Measurements from ENCODE around the gene GATA3.

The GATA3 gene

DNA sequence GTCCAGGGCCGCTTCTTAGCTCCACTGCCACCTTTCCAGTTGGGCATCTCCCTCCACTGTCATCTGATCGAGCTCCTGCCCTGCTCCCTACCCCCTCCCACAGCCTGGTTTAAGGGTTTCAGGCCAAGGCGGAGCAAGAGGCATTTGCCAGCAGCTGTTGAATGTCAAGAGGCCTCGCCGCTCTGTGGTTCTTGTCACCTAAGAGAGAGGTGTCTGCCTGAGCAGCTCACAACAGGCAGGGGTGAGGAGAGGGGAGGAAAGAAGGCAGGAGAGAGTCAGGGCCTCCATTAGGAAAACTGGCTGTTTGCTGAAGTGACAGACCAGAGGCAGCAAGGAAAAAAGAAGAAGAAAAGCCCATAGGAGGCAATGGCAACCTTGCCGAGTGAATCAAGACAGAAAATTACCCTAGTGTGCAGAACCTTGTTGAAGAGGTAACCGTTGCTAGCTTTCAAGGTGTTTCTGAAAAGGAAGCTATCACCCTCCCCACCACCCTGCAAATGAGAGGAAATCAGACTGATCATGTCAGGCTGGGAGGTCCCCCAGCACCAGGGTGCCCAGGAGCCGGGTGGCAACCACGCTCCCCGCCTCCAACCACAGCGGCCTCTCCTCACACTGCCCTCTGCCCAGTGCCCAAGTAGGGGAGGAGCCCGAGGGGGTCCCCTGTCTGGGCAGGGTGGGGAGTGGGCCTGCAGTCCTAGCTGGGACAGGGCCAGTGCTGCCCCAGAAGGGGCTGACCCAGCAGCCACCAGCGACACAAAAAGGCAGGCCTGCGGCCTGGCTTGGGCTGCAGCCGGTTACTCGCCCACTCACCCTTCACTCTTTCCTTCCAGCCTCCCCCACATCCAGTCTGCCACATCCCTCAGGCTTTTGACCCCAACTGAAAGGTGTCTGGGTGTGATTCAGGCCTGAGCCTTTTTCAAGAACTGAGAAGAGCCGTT is 7.1 kb downstream of the GATA3 start:
- no peak overlapping the region for H3K4me3 ChIP-seq (ENCODE audit: low read depth, low read length)
- TF ChIP-seq, protein P1, sequence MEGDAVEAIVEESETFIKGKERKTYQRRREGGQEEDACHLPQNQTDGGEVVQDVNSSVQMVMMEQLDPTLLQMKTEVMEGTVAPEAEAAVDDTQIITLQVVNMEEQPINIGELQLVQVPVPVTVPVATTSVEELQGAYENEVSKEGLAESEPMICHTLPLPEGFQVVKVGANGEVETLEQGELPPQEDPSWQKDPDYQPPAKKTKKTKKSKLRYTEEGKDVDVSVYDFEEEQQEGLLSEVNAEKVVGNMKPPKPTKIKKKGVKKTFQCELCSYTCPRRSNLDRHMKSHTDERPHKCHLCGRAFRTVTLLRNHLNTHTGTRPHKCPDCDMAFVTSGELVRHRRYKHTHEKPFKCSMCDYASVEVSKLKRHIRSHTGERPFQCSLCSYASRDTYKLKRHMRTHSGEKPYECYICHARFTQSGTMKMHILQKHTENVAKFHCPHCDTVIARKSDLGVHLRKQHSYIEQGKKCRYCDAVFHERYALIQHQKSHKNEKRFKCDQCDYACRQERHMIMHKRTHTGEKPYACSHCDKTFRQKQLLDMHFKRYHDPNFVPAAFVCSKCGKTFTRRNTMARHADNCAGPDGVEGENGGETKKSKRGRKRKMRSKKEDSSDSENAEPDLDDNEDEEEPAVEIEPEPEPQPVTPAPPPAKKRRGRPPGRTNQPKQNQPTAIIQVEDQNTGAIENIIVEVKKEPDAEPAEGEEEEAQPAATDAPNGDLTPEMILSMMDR (IDR thresholded peaks at IDR 0.05; ENCODE audit: insufficient read depth, low read depth, low read length, missing control alignments) = no peak
- peak; percentile 37 for DNase-seq (ENCODE audit: low read depth)

DNA sequence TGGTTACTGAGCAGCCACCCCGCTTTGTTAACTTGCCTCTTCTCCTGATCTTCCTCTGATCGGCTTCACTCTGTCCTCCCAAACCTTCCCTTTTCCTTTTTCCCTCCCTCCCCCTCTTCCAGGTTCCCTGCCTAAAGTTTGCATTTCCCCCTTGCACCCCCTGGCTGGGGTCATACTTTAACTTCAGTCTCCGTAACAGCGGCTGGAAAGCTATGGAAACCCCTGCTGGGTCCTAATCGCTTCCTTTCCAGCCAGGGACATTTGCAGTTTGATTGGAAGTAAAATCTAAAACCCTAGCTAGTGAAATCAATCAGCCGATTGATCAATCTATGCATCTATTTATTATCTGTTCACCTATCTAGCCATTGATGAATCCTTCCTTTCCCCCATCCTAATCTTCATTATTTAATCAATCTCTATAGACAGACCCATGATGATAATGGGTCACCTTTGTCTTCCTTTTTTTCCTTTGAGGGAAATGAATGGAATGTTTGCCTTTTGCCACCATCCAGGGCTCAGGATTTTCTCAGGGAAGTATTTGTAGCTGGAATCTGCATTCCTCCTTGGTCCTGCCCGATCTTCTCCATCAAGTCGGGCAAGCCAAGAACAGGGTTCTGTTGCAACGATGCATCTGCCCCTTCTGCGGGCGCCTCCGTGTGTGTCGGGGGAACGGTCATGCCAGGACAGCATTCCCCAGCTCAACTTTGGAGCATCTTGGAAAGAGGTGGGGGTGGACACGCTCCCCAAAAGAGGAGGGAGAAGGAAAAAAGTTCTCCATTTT is 8.8 kb downstream of the GATA3 start:
- DNase-seq (ENCODE audit: low read depth) = no peak
- TF ChIP-seq, protein P1 (IDR thresholded peaks at IDR 0.05; ENCODE audit: insufficient read depth, low read depth, low read length, missing control alignments) = no peak
- H3K4me3 ChIP-seq (ENCODE audit: low read depth, low read length) = no peak overlapping the region

DNA sequence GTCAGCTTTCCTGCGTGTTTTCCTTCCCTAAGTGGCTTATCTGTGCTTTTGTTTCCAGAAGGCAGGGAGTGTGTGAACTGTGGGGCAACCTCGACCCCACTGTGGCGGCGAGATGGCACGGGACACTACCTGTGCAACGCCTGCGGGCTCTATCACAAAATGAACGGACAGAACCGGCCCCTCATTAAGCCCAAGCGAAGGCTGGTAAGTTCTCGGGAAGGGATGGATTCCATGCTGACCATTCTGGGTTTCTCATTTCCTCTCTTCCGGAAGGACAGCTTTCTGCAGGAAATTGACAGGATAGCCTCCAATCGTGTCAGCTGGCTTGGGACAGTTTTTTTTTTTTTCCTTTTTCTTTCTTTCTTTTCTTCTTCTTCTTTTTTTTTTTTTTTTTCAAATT is 9.4 kb downstream of the GATA3 start:
- TF ChIP-seq, protein P1 (IDR thresholded peaks at IDR 0.05; ENCODE audit: insufficient read depth, low read depth, low read length, missing control alignments) = no peak
- no peak for DNase-seq (ENCODE audit: low read depth)
- no peak overlapping the region for H3K4me3 ChIP-seq (ENCODE audit: low read depth, low read length)

DNA sequence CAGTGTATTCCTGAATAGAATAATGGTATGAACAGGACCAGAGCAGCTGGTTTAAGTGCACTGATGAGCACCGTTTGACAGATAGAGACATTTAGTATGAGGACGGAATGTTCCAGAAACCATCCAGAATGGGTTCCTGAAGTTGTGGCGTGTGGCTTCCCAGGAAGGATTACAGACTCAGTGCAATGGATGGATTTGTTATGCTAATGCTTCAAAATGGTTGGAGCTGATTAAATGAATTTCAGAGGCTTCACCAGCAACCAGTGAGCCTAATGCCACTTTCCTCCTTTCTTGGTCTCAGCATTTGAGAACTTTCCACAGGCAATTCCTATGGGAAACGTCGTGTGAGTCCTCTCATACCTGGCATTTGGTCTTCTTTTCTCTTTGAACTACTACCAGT is 9.9 kb downstream of the GATA3 start:
- TF ChIP-seq, protein P1 (IDR thresholded peaks at IDR 0.05; ENCODE audit: insufficient read depth, low read depth, low read length, missing control alignments) = no peak
- H3K4me3 ChIP-seq (ENCODE audit: low read depth, low read length) = no peak overlapping the region
- no peak for DNase-seq (ENCODE audit: low read depth)

DNA sequence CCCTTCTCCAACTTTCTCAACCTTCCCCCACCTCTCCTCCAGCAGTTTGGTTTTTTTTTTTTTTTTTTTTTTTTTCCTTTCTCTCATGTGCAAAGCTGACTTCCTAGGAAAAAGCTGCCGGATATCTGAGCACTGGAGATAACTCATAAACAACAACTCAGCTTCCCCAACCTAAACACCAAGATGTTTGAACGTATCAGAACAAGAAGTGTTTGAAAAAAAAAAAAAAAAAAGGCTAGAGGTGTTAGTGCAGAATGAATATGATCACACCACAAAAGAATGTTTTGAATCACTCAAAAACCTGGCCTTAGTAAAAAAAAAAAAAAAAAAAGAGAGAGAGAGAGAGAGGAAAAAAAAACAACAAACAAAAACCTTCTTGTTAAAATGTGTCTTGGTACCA is 11.2 kb downstream of the GATA3 start:
- TF ChIP-seq, protein P1 (IDR thresholded peaks at IDR 0.05; ENCODE audit: insufficient read depth, low read depth, low read length, missing control alignments) = no peak
- no peak overlapping the region for H3K4me3 ChIP-seq (ENCODE audit: low read depth, low read length)
- DNase-seq (ENCODE audit: low read depth) = no peak

DNA sequence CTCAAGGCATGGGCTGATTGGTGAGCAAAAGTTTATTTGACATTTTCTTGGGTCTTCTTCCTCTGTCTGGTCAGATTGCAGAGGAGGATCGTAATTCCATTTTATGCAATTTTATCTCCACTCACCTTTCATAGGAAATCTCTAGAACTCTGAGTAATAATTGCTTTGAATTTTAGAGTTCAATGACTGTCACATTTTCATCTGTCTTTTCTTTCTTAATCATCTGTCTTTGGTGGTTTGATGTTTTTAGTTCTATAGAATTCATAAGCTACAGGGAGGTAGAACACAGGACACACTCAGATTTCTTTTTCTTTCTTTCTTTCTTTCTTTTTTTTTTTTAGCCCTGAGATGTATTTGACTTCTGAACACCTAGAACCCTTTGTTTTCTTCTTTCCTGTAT is 11.6 kb downstream of the GATA3 start:
- no peak for DNase-seq (ENCODE audit: low read depth)
- H3K4me3 ChIP-seq (ENCODE audit: low read depth, low read length) = no peak overlapping the region
- TF ChIP-seq, protein P1 (IDR thresholded peaks at IDR 0.05; ENCODE audit: insufficient read depth, low read depth, low read length, missing control alignments) = no peak
